Peyer's patch (tissue), 4 donors: Measurements from ENCODE around the gene PBRM1.

Experiments
- CTCF ChIP-seq, 6 experiments: fragments of 450-650 bp in 4 of 6; fragments of 200-600 bp in 2 of 6; sonication (generic) in 1 of 6; IDR thresholded peaks; one replicate each; pipeline ENCODE4 v1.5.1; 2017 to 2019; ENCODE audit warnings: antibody characterized with exemption in 6 of 6, mild to moderate bottlenecking in 3 of 6, moderate library complexity in 1 of 6
- POLR2A ChIP-seq, 2 donors: fragments of 450-650 bp; IDR thresholded peaks; one replicate each; pipeline ENCODE4 v1.5.1; 2017; ENCODE audit warnings: antibody characterized with exemption in 2 of 2, mild to moderate bottlenecking in 2 of 2, moderate library complexity in 2 of 2

GRCh38 chr3:52593103-52593502 lies 92.6 kb downstream of the PBRM1 start:
- TF ChIP-seq POLR2A (IDR thresholded peaks at IDR 0.05) = no peak
- no peak for TF ChIP-seq CTCF (IDR thresholded peaks at IDR 0.05)
